Fibroblast of mammary gland (primary cell): ENCODE data around the gene RAB3IL1.
"Not testable (repeated sequence)": the region's sequence is repeated elsewhere in the genome, so short reads cannot be mapped to it uniquely, and the experiment has no call there.

Experiments used
- DNase-seq: peaks from one replicate; pipeline ENCODE4 v3.0.0-alpha.2; 2010; ENCODE audit warnings: low read depth
- H3K4me3 ChIP-seq: 2 replicates; pipeline ENCODE4 v1.5.1; 2011; ENCODE audit warnings: low read depth, mild to moderate bottlenecking, low read length, moderate library complexity; ENCODE audit not compliant: control insufficient read depth
- CTCF ChIP-seq: conservative IDR thresholded peaks from 2 replicates; pipeline ENCODE4 v1.5.1; 2011; ENCODE audit warnings: low read depth, low read length, inconsistent platforms; ENCODE audit not compliant: control insufficient read depth, insufficient read depth

RAB3IL1 gene

GRCh38 chr11:61957021-61957770 is 39.8 kb upstream of the RAB3IL1 start:
- no peak overlapping the region for H3K4me3 ChIP-seq
- TF ChIP-seq CTCF: no peak
- no peak for DNase-seq

- no peak for TF ChIP-seq CTCF
- DNase-seq: no peak
- no peak overlapping the region for H3K4me3 ChIP-seq
Observed at GRCh38 chr11:61956191-61957020, 39.0 kb upstream of the RAB3IL1 start.

- H3K4me3 ChIP-seq: peak overlapping the region; percentile 41
- TF ChIP-seq CTCF: no peak
- no peak for DNase-seq
Observed at GRCh38 chr11:61955422-61956135, 38.2 kb upstream of the RAB3IL1 start.

- TF ChIP-seq CTCF: peak; percentile 27
- DNase-seq: peak; percentile 91
- H3K4me3 ChIP-seq: peak overlapping the region; percentile 41
Observed at GRCh38 chr11:61954851-61955421, 37.6 kb upstream of the RAB3IL1 start.

- H3K4me3 ChIP-seq: no peak overlapping the region
- no peak for TF ChIP-seq CTCF
- DNase-seq: peak; percentile 76
Observed at GRCh38 chr11:61954106-61954850, 36.9 kb upstream of the RAB3IL1 start.

GRCh38 chr11:61953632-61954031 is 36.3 kb upstream of the RAB3IL1 start:
- H3K4me3 ChIP-seq, DNase-seq: not testable (repeated sequence)
